ENCODE data around the gene ASB6. TPM values are rescaled to one million over a fixed set of nuclear protein-coding genes. Genes with fewer than 3 reads are reported as not detected.
"Not testable (repeated sequence)": the region's sequence is repeated elsewhere in the genome, so short reads cannot be mapped to it uniquely, and the experiment has no call there.

The ASB6 gene
- total RNA-seq, 2 donors from 2014 or later, result 15.8 to 18.5 TPM

GRCh38 chr9:129639034-129639630 lies 2.8 kb downstream of the ASB6 start:
- H3K27ac ChIP-seq, result no peak overlapping the region
- no peak overlapping the region for H3K4me3 ChIP-seq
- H3K9me3 ChIP-seq, result no peaks in the 10 kb centered on the region
- TF ChIP-seq, protein P1, sequence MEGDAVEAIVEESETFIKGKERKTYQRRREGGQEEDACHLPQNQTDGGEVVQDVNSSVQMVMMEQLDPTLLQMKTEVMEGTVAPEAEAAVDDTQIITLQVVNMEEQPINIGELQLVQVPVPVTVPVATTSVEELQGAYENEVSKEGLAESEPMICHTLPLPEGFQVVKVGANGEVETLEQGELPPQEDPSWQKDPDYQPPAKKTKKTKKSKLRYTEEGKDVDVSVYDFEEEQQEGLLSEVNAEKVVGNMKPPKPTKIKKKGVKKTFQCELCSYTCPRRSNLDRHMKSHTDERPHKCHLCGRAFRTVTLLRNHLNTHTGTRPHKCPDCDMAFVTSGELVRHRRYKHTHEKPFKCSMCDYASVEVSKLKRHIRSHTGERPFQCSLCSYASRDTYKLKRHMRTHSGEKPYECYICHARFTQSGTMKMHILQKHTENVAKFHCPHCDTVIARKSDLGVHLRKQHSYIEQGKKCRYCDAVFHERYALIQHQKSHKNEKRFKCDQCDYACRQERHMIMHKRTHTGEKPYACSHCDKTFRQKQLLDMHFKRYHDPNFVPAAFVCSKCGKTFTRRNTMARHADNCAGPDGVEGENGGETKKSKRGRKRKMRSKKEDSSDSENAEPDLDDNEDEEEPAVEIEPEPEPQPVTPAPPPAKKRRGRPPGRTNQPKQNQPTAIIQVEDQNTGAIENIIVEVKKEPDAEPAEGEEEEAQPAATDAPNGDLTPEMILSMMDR (IDR thresholded peaks at IDR 0.05), result no peak
- H3K9ac ChIP-seq (ENCODE audit: low read depth in 2 of 2, low read length in 2 of 2), result no peak overlapping the region
- DNase-seq, result no peak
- peaks cover 19% of the 10 kb centered on the region for H3K36me3 ChIP-seq
- no peaks in the 10 kb centered on the region for H3K27me3 ChIP-seq
- intact Hi-C loops (cut with DNase I), result no loop called here
- peaks cover 14% of the 10 kb centered on the region for H3K4me1 ChIP-seq

DNA sequence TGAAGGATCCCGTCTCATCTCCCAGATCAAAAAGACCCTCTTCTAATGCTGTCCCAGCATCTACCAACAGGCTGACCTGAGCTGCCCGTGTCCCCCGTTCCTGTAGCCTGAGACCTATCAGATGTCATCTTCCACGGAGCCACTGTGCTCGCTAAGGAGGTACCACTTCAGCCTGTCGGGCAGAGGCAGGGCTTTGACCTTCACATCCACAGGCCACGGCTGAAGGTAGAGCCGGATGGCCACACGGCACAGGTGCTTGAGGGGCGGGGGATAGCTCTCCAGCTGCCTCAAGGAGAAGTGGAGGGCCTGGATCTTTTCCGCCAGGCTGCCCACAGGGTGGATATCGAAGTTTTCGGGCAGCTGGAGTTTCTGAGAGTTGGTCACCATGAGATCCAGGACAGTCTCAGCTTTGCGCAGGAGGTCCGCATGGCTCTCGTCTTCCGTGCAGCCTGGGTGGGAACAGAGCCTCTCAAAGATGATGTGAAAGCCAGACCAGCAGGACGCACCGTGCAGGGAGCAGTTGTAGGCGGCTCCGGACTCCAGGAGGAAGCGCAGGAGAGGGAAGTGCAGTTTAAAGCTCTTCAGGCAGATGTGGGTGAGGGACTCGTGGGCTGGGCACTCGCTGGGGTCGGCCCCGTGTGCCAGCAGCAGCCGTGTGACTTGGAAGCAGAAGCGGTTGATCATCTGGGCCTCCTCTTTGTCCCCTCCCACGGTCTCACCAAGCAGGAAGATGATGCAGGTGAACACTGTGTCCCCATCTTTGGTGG lies 4.1 kb downstream of the ASB6 start:
- intact Hi-C loops (cut with DNase I), result no loop called here
- peaks cover 19% of the 10 kb centered on the region for H3K36me3 ChIP-seq
- DNase-seq, result no peak

GRCh38 chr9:129637102-129637501 lies 4.8 kb downstream of the ASB6 start:
- H3K27me3 ChIP-seq, result no peaks in the 10 kb centered on the region
- TF ChIP-seq, protein P1 (IDR thresholded peaks at IDR 0.05), result no peak
- no peaks in the 10 kb centered on the region for H3K9me3 ChIP-seq
- DNase-seq, result no peak
- H3K27ac ChIP-seq, result no peak overlapping the region
- peaks cover 19% of the 10 kb centered on the region for H3K36me3 ChIP-seq
- peaks cover 14% of the 10 kb centered on the region for H3K4me1 ChIP-seq
- no peak overlapping the region for H3K4me3 ChIP-seq
- intact Hi-C loops (cut with DNase I), result no loop called here
- no peak overlapping the region for H3K9ac ChIP-seq (ENCODE audit: low read depth in 2 of 2, low read length in 2 of 2)

More for the DNA sequence above, 4.1 kb downstream of the ASB6 start:
- H3K4me1 ChIP-seq, result peaks cover 14% of the 10 kb centered on the region
- no peak overlapping the region for H3K27ac ChIP-seq
- no peaks in the 10 kb centered on the region for H3K9me3 ChIP-seq
- H3K27me3 ChIP-seq, result no peaks in the 10 kb centered on the region
- TF ChIP-seq, protein P1 (IDR thresholded peaks at IDR 0.05), result no peak
- H3K4me3 ChIP-seq, result no peak overlapping the region
- no peak overlapping the region for H3K9ac ChIP-seq (ENCODE audit: low read depth in 2 of 2, low read length in 2 of 2)

DNA sequence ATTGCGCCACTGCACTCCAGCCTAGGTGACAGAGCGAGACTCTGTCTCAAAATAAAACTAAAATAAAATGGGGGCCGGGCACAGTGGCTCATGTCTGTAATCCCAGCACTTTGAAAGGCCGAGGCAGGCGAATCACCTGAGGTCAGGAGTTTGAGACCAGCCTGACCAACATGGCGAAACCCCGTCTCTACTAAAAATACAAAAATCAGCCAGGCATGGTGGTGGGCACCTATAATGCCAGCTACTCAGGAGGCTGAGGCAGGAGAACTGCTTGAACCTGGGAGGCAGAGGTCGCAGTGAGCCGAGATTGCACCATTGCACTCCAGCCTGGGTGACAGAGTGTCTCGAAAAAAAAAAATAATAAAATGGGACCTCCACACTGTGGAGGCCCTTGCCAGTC lies 5.6 kb downstream of the ASB6 start:
- DNase-seq; intact Hi-C loops (cut with DNase I); H3K9me3 ChIP-seq; H3K4me3 ChIP-seq; H3K27ac ChIP-seq; H3K27me3 ChIP-seq; H3K9ac ChIP-seq (ENCODE audit: low read depth in 2 of 2, low read length in 2 of 2): not testable (repeated sequence)
- Histone ChIP-seq H3K36me3 (peaks cover 19% of the 10 kb centered on the region), H3K4me1 (peaks cover 14% of the 10 kb centered on the region)

DNA sequence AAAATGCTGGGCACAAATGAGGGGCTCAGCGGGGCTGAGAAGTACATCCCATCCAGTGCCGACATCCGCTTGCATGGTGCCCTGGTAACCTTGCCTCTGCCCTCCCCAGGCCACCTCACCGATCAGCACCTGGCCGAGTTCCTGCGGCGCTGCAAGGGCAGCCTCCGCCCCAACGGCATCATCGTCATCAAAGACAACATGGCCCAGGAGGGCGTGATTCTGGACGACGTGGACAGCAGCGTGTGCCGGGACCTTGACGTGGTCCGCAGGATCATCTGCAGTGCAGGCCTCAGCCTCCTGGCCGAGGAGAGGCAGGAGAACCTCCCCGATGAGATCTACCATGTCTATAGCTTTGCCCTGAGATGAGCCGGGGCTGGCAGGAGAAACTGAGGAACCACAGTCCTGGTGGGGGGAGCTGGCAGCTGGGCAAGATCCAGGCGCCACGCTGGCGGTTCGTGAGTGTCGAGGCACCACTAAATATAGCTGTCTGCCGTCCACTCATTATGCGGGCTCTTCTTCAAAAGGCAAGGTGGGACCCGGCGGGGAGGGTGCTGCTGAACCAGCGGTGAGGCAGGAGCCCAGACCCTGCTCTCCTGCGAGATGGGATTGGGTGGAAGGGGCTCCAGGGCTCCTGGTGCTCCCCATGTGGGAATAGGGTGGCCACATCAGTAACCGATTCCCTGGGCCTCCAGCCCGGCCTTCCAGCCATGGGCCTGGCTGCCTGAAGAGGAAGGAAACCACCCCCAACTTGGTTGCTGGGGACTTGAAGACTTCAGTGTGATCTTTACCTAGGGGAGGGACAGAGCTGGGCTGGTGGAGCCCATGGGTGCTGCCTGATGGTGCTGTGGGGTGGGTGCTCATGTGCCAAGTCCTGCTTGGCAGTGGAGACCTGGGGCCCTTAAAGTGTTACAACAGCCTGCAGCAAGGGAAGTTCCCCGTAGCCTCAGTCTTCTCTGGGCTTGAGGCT lies 6.6 kb downstream of the ASB6 start:
- Histone ChIP-seq H3K9ac (ENCODE audit: low read depth in 2 of 2, low read length in 2 of 2) (no peak overlapping the region), H3K9me3 (no peaks in the 10 kb centered on the region), H3K27me3 (no peaks in the 10 kb centered on the region), H3K27ac (no peak overlapping the region), H3K36me3 (peaks cover 19% of the 10 kb centered on the region), H3K4me3 (no peak overlapping the region), H3K4me1 (peaks cover 4% of the 10 kb centered on the region)
- TF ChIP-seq, protein P1 (IDR thresholded peaks at IDR 0.05), result no peak
- no peak for DNase-seq
- intact Hi-C loops (cut with DNase I), result no loop called here
